GM11168 (cell line): ENCODE results near the gene STUB1.

ENCODE experiments used
- in situ Hi-C: fragments of 300-500 bp; cut with MboI; formaldehyde crosslinking; loops from one replicate; pipeline ENCODE4 v1.12.0; 2022; ENCODE audit warnings: low sequenced_read_pairs; ENCODE audit not compliant: unreplicated experiment

The STUB1 gene

DNA sequence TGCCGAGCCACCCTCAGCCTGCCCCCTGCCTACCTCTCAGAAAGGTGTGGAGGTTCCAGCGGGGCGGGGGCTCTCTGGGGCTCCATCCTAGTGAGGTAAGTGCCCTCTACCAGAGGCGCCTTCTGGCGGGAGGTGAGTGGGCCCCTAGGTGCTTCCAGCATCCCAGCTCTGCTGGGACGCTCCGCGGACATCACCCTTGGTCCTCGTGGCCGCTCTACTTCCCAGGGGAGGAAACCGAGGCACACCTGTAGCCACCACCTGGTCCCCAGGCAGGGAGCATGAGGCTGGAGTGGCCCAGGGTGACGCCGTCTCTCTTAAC, 37.2 kb upstream of the STUB1 start:
- in situ Hi-C loops = no loop called here

DNA sequence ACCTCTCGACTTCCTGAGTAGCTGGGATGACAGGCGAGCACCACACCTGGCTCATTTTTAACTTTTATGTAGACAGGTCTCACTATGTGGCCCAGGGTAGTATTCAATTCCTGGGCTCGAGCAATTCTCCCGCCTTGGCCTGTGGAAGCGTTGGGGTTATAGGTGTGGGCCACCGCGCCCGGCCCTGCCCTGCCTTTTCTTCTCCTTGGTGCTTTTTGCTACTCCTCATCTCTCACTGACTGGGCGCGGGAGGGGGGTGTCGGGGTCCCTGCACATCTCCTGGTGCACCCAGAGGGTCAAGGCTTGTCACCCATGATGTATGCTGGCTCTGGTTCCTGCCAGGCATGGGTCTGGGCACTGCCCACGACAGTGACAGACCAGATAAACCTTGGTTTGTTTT, 35.7 kb upstream of the STUB1 start:
- in situ Hi-C loops = no loop called here

DNA sequence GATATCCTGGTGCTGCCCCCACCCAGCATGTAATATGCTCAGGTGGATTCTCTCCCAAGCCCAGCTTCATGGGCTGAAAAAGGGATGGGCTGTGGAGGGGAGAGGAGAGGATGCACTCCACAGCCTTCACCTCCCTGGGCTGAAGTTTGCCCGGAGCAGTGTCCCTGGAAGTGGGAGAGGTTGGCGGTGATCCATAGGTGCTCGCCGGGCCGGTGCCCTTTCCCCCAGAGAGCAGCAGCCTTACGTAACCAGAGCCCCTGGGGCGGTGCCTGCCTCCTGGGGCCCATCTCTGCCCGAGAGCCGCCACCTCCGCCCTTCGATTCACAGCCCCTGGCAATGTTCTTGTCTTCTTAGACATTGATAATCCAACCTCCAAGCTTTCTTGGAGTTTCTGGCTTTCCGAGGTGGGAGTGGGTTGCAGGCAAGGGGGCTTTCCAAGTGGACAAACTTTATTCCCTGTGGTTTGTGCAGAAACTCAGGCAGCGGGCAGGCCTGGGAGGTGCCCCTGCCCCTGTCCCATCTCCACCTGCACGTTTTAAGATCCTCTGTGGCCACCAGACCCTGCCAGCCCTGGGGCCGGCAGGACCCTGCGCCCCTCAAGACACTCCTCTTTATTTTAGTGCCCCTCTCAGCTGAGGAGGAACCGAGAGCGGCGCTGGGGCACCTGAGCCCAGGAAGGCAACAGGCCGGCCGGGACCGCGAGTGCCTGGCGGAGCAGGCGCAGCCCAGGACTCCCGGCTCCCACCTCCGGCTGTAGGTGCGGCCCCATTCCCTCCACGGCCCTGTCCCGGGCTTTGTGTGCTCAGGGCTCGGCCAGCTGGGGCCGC, 34.1 kb upstream of the STUB1 start:
- in situ Hi-C loops = no loop called here

DNA sequence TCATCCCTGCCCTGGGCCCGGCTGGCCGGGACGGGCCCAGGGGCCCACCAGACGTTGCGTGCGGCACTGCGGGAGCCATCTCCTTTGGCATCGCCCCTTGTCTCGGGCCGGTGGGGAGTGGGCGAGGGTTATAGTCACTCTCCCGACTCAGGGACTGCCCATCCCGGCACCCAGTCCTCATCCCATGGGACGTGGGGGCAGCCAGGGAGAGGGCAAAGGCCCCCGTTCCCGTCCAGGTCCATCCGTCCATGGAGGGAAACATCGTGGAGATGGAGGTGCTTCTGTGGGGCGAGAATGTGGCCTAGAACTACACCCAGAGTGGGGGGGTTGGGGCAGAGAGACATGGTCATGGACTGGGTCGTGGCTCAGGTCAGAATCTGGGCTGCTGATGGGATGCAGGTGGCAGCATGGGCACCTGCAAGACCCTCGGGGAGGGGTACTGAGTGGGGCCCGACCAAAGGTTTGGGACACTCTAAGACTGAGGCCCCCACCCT, 33.5 kb upstream of the STUB1 start:
- in situ Hi-C loops = no loop called here

DNA sequence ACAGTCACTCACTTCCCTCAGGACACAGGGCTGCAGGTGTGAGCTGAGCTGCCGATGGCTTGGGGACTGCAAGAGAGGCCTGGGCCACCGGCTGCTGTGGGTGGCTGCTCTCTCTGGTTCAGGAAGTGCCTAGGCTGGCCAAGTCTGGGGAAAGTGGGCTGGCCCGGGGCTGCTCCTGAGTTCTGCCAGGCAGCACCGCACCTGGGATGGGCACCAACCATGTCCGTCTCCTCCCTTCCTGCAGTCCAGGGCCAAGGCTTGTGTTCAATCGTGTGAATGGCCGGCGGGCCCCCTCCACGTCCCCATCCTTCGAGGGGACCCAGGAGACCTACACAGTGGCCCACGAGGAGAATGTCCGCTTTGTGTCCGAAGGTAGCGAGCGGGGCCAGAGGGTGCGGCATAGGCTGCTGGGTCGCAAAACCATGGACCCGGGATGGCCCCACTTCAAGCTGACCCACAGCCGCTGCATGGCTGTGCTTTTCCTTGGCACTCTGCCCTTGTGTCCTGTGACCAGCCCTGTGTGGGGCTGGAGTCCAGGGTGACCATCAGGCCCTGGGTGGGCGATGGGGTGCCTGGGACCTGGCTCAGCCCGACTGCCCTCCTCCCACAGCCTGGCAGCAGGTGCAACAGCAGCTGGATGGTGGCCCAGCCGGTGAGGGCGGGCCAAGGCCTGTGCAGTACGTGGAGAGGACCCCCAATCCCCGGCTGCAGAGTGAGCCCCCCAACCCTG, 32.9 kb upstream of the STUB1 start:
- in situ Hi-C loops = no loop called here

DNA sequence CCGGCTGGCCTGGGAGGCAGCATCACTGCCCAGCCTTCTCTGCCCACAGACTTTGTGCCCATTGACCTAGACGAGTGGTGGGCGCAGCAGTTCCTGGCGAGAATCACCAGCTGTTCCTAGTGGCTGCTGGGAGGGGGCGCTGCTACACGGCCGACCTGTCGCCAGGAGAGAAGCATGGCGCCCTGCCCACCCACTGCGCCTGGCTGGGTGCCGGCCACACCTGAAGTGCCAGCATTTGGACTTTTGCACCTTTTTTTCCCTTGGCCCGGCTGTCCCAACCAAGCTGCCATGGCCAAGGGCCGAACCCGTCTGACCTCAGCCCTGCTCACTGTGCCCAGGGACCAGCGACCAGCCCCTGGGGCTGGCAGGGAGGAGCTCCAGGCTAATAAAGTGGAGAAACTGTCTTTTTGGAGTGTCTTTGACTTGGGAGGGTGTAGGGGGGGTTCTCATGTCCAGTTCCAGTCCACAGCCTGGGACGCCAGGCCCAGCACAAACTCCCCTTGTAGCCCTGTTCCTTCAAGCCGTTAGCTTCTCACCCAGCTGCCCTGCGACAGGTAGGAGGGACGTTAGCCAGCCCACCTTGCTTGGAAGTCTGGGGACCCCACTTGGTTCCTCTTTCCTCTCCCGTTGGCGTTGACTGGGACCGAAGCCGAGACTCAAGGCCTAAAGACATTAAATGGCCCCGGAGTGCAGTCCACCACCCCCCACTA, 32.0 kb upstream of the STUB1 start:
- in situ Hi-C loops = no loop called here

DNA sequence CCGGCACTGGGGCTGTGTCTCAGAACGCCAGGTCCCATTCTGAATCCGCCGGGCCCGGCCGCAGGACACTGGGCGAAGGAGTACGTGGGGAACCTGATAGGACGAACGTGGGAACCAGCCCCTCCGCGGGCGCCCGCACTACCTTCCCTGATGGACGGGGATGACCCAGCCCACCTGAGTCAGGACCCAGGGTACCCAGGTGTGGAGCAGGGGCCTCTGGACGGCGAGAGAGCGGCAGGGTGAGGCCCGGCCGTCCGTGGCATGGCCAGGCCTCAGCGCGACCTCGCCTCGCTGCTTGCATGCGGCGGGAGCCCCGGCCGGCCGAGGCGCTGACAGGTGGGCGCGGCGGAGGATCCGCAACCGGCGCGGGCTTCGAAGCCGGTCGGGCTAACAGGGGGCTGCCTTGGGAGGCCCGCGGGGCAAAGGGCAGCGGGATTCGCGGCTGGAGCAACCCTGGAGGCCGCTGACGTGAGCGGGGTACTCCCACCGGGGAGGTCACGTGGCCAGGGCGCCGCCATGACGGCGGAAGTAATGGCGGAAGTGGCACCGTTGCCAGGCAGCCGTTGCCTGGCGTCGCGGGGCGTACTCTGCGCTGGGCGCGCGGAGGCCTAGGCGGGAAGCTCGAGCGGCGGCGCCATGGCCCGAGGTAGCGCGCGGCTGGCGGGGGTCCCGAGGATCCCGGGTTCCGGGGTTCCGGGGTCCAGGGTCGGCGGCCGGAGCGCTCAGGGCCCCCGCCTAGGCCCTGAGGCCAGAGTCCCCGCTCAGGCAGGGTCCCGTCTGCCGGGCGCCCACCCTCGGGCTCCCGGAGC, 31.2 kb upstream of the STUB1 start, which contains the start of gene WDR90:
Gene WDR90 (plus strand): TSS at position 585 of the 809 bp plus-strand sequence. CDS start 52 bp downstream, at position 637.
- in situ Hi-C loops = no loop called here

DNA sequence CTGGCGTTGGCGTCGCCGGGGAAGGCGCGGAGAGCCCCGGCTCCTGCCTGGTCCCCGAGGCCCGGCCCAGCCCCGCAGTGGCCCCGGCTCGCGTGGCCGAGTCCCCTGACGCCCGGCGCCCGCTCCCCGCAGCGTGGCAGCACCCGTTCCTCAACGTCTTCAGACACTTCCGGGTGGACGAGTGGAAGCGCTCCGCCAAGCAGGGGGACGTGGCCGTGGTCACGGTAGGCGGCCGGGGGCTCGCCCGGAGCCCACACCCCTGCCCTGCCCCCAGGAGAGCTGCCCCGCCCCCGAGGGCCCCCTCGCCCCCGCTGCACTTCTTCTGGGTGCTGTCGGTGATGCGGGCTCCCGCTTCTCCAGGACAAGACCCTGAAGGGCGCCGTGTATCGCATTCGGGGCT, 30.6 kb upstream of the STUB1 start:
- in situ Hi-C loops = no loop called here

DNA sequence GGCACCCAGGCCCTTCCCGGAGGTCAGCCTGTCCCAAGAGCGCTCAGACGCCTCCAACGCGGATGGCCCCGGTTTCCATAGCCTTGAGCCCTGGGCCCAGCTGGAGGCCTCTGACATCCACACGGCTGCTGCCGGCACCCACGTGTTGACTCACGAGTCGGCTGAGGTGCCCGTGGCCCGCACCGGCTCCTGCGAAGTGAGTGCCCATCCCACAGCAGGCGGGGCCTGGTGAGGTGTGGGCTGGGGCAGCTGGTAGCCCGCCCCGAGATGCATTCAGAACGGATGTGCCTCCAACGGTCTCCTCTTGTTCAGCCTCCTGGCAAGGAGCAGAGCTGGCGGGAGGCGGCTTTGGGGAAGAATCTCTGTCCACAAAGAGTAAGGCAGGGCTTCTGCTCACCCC, 28.4 kb upstream of the STUB1 start:
- in situ Hi-C loops = no loop called here

DNA sequence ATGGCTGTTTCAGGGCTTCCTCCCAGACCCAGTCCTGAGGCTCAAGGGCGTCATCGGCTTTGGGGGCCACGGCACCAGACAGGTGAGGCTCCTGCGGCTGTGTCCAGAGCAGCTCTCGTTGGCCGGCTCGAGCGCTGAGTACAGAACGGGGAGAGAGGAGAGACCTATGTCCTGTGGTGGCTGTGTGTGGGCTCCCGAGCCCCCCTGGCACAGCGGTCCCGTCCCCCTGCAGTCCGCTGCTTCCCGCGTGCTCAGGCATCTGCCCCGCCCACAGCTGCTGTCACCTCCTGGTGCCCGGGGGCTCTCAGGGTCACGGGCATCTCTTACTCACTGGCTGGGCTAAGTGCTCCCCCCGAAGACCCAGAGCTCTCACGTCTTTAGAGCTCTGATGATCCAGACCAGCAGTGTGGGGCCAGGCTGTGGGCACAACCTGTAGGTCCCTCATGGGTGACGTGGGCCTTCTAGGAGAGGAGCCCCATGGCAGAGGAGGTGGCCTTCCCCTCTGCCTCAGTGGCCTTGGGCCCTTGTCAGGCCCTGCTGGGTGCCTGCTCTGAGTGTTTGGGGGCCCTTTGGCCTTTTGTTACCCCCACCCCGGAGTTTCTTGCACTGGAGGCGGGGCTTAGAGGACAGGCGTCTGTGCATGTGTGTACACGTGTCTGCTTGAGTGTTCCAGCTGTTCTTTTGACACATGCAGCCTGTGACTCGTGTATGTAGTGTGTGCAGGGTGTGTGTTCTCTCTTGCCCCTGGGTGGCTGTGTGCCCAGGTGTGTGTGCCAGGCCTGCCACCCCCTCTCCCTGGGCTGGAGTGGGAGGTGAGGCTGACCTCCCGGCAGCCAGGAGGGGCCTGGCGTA, 27.5 kb upstream of the STUB1 start:
- in situ Hi-C loops = no loop called here

DNA sequence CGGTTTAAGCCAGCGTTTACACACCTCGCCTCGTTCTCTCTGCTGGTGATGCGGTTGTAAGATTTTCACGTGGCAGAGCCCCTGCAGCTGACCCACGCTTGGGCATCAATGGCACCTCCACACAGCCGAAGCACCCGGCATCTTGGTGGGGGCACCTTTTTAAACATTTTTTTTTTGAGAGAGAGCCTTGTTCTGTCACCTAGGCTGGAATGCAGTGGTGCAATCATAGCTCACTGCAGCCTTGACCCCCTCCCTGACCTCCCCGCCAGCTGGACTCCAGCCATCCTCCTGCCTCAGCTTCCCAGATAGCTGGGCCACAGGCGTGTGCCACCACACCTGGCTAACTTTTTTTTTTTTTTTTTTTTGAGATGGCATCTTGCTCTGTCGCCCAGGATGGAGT, 26.2 kb upstream of the STUB1 start:
- in situ Hi-C loops = no loop called here

DNA sequence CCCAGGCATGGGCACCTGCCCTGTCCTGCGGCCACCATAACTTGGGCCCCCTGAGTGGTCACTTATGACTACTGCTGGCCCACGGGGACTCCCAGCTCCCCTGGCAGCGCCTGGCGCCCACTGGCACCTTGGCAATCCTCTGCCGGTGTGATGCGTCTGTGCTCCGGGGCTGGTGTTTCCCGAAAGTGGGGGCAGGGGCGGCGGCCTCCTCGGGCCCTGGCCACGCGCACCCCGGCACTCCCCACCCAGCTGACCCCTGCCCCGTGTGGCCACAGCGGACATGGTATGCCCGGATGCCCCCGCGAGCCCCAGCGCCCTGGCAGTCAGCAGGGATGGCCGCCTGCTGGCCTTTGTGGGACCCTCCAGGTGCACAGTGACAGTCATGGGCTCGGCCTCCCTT, 22.7 kb upstream of the STUB1 start:
- in situ Hi-C loops = no loop called here

DNA sequence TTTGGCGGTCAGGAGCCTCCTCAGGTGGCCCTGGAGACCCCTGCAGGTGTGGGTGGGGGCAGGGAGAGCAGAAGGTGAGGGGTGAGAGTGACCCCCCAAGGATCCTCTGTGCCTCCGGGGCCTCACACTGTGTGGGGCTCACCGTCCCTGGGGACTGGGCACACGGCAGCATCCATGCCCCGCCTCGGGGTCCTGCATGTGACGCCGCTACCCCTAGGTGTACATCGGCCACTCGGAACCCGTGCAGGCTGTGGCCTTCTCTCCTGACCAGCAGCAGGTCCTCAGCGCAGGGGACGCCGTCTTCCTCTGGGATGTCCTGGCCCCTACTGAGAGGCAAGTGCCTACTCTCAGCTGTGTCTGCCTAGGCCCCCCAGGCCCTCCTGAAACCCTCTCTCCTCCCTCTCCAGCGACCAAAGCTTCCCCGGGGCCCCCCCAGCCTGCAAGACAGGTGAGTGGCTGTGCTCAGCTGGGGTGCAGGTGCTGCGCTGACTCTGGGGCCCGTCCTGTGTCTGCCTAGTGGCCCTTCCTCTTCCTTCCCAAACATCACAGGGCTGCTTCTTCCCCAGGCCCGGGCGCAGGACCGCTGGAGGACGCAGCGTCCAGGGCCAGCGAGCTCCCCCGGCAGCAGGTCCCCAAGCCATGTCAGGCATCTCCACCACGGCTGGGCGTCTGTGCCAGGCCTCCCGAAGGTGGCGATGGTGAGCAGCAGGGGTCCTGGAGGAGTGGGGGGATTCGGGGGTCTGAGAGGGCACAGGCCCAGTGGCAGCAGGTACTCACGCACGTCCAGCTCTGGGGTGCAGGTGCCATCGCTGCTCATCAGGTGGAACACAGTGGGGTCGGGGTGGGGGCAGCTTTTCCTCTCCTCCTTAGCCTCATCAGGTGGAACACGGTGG, 21.3 kb upstream of the STUB1 start:
- in situ Hi-C loops = no loop called here

DNA sequence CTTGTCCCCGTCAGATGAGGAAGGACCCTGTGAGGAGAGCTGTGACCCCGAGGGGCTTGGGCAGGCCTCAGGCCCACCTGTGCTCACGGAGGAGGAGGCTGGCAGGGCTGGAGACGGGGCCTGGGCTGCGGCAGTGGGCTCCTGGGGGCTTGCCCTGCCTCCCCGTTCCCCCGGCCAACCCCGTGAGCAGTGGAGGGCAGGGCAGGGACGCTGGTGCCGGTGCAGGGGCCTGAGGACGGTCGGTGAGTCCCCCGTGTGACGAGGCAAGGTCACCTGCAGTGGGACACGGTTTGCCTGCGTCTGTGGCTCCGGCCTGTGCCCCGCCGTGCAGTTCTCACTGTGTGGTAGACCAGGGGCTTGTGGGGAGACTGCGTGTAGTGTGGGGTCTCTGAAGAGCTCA, 20.6 kb upstream of the STUB1 start:
- in situ Hi-C loops = no loop called here

DNA sequence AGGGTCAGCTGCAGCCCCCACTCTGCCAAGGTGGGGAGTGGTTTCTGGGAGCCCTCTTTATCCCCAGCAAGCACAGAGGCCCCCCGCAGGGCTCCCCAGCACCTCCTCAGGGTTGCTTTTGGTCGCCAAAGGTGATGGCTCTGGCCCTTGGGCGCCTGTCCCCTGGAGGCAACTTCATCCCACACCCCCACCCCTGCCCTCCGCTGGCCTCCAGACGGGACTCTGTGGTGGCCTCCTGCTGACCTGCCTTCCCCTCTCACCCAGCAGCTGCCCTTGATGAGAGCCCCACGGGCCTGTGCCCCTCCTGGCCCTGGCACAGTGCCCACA, 20.1 kb upstream of the STUB1 start:
- in situ Hi-C loops = no loop called here

DNA sequence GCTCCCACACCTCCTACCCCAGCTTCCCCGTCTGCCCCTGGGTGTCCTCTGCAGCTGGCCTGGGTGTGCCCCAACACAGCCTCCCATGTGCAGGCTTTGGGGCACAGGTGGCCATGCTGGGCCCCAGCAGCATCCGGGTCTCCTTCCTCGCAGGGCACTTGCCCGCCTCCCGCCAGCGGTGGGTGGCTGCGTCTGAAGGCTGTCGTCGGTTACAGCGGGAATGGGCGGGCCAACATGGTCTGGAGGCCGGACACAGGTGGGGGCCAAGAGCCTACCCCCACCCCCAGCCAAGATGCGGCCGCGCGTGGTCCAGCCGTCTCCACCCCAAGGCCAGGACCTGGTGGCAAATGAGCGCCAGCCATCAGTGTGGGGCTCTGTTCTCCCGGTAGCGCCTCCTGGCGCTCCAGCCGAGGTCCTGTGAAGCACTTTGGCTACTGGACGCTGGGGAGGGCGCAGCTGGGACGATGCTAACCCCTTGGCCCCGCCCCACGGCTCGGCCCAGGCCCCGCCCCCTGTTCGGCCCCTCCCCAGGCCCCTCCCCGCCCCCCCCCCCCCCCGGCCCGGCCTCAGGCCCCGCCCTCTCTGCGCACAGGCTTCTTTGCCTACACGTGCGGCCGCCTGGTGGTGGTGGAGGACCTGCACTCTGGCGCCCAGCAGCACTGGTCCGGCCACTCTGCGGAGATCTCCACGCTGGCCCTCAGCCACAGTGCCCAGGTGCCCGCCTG, 19.6 kb upstream of the STUB1 start:
- in situ Hi-C loops = no loop called here

DNA sequence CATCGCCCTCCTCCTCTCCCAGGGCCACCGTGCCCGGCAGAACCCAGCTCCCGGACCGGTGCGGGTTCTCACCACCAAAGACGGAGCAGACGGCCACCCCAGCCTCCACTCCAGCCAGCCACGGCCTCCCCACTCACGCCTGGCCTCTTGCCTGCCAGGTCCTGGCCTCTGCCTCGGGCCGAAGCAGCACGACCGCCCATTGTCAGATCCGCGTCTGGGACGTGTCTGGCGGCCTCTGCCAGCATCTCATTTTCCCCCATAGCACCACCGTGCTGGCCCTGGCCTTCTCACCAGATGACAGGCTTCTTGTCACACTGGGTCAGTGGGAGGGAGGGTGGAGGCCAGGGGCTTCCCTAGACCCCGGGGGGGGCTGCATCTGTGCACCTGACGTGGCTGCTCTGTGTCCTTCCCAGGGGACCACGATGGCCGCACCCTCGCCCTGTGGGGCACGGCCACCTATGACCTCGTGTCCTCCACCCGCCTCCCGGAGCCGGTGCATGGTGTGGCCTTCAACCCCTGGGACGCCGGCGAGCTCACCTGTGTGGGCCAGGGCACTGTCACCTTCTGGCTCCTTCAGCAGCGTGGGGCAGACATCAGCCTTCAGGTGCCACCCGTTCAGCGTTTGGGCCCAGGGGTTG, 18.9 kb upstream of the STUB1 start:
- in situ Hi-C loops = no loop called here
